ENCODE results near the gene TMEM119.
"Not testable (repeated sequence)": the region's sequence is repeated elsewhere in the genome, so short reads cannot be mapped to it uniquely, and the experiment has no call there.

The TMEM119 gene

GRCh38 chr12:108581311-108582227 is 16.3 kb downstream of the TMEM119 start:
- no peak for DNase-seq

DNA sequence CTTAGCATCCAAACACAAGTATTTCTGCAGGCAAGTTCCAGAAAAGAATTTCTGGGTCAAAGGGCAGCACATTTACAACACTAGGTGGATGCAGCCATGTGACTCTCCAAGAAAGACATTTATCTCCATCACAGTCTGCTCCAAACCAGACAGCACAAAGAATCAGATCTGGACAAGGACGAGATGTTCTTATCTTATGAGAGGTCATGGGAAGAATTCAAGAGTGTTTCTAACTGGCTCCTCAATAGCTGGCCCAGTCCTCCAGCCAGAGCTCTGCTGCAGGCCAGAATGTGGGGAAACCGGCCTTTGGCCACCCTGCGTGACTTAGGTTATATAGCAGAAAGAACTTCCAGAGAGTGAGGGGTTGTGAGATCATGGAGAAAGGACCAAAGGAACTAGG is 17.4 kb downstream of the TMEM119 start:
- no peak for DNase-seq

DNA sequence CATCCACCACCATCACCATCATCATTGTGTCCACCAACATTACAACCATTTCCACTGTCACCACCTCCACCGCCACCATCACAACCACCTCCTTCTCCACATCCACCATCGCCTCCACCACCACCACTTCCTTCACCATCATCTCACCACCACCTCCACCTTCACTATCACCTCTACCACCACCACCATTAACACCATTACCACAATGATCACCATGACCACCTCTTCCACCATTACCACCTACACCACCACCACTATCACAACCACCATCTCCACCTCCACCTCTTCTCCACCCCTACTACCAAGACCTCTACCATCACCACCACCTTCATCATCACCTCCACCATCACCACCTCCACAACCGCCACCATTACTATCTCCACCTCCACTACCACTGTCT is 19.1 kb downstream of the TMEM119 start:
- DNase-seq: no peak

DNA sequence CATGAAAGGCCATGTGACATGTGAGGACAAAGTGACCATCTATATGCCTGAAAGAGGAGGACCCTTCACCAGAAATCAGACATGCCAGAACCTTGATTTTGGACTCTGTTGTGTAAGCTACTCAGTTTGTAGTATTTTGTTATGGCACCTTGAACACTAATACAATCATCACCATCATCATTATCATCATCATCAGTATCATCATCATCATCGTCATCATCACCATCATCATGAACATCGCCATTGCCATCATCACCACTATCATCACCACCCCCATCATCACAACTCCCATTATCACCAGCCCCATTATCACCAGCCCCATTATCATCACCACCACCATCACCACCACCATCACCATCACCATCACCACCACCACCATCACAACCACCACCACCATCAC is 19.6 kb downstream of the TMEM119 start:
- DNase-seq: no peak

DNA sequence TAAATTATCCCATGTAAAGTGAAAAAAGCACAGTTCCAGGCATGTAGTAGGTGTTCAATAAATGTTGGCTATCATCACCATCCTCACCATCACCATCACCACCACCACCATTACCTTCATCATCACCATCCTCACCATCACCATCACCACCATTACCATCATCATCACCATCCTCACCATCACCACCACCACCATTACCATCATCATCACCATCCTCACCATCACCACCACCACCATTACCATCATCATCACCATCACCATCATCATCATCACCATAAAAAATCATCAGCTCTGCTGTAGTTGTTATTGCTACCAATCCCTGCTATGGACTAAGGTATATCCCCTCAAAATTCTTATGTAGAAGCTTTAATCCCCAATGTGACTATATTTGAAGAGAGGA is 20.4 kb downstream of the TMEM119 start:
- no peak for DNase-seq

GRCh38 chr12:108576660-108577234 is 21.1 kb downstream of the TMEM119 start:
- no peak for DNase-seq

- no peak for DNase-seq
Measured at GRCh38 chr12:108575199-108575912, 22.5 kb downstream of the TMEM119 start.

DNA sequence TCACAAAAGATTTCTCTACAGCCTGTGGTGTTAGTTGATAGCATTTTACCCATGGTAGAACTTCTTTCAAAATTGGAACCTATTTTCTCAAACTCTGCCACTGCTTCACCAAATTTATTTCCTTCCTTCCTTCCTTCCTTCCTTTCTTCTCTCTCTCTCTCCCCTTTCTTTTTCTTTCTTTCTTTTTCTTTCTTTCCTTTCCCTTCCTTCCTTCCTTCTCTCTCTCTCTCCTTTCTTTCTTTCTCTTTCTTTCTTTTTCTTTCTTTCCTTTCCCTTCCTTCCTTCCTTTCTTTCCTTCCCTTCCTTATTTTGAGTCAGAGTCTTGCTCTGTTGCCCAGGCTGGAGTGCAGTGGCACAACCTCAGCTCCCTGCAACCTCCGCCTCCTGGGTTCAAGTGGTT is 23.6 kb downstream of the TMEM119 start:
- DNase-seq: not testable (repeated sequence)

GRCh38 chr12:108573317-108573716 is 24.6 kb downstream of the TMEM119 start:
- DNase-seq: no peak

DNA sequence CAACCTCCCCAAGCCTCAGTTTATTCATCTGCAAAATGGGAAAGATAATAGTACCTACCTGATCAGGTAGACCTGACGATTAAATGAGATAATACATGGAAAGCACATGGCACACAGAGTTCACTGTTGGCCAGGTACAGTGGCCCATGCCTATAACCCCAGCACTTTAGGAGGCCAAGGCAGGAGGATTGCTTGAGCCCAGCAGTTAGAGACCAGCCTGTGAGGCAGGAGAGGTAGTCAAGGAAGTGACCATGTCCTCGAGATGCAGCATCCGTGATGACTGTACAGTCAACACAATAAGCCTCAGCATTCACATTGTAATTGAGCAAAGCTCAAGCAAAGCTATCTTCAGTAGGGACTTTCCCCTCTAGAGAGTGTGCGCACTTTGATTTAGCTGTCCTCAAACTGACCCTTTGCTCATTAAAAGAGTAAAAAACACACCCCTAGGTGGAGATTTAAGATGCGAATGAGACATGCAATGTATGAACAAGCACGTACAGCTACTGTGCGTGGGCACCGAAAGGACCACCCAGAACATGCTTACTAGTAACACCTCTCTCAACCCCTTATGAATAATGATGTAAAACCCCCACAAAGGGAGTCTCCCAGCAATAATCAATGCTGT is 25.6 kb downstream of the TMEM119 start:
- no peak for DNase-seq

DNA sequence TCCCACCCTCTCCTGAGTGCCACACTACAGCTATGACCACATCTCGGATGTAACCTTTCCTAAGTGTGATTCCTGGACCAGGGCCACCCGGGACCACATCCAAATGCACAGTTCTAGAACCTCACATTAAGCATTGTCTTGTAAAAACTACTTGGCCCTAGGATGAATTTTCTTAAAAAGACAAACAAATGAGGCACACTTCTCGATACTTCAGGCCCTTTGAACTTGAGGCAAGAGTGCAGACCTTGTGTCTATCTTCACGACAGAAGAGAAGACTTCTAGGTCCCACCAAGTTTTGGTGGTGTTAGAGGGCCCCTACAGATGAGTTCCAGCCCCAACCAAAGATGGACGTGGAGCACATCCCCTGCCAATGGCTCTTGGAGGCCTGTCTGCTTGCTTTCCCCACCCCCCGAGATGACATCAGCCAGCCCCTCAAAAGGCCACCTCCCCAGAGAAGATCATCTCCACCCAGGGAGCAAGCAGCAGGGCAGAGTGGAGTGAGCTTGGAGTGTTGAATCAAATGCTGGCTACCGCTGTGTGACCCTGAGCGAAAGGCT is 26.2 kb downstream of the TMEM119 start:
- no peak for DNase-seq

DNA sequence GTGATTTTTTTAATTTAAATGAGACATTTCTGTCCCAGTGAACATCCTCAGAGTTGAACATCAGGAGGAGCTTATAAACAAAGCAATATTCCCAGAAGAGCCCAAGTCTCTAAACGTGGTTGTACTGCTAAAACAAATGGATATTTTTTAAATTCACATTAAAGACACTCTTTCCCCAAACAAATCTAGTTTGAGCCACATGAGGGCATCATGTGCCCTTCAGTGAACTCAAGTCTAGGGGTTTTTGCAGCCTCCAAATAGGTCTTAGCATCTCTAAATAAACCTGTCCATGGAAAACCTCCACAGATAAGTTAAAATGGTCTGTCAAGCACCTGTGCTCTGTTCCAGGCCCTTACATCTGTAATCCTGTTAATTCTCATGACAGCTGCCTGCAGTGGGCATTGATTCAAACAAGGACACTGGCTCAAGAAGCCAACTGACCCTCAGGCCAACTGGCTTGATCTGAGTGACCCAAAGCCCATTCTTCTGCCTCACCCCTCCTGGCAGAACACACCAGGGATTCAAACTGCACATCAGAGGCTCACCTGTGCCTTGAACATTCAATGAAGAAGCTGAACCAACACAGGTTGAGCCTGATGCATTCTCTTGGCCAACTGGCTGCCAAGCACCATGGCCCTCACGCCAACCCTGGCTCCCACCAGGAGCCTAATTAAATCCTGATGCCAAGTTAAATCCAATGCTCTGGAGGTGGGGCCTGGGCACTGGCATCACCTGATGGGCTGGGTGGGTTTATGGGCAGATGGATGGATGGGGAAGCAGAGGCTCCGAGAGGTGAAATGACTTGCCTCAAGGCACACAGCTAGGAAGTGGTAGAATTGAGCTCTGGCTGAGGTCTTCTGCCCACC is 26.9 kb downstream of the TMEM119 start:
- peak in 1 of 2 experiments; percentile 3 for DNase-seq

DNA sequence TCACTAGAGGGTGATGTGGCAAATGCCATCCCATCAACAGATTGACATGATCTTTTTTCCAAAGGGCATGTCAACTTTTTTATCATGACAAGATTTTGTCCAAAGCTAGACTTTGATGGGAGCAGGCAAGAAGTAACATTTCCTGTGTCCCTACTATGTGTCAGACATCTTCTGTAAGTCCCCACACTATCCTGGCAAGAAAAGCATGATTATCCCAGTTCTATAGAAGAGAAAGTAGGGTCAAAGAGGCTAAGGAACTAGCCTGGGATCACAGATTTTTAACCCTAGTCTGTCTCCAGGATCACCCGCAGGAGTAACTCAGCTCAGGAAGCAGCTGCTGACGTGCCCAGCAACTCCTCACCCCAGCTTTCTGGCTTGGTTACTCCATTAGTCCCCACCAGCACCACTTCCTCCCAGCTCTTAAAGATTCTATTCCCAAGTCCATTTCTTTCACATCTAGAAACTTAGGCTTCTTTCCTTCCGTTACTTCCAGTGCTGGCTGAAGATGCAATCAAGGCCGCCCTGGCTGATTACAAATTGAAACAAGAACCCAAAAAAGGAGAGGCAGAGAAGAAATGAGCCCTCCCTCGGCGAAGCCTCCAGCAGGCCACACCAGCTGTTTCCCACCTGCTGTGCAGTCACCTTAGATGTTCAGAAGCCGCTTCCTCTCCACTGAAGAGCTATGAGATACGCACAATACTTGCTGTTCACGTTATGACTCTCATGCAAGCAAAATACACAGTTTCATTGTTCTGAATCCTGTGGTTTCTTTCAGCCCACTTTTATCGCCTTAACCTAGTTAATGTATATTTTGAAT is 29.3 kb downstream of the TMEM119 start:
- peak in 1 of 2 experiments; percentile 6 for DNase-seq

- no peak for DNase-seq
Measured at GRCh38 chr12:108567406-108568337, 30.2 kb downstream of the TMEM119 start.

- DNase-seq: no peak
Measured at GRCh38 chr12:108566452-108566851, 31.4 kb downstream of the TMEM119 start.

- peak; percentile 90 to 96 for DNase-seq
Measured at GRCh38 chr12:108565976-108566375, 31.9 kb downstream of the TMEM119 start.

- no peak for DNase-seq
Measured at GRCh38 chr12:108565146-108565545, 32.7 kb downstream of the TMEM119 start.

GRCh38 chr12:108564724-108565123 is 33.2 kb downstream of the TMEM119 start:
- DNase-seq: peak in 1 of 2 experiments; percentile 3

DNA sequence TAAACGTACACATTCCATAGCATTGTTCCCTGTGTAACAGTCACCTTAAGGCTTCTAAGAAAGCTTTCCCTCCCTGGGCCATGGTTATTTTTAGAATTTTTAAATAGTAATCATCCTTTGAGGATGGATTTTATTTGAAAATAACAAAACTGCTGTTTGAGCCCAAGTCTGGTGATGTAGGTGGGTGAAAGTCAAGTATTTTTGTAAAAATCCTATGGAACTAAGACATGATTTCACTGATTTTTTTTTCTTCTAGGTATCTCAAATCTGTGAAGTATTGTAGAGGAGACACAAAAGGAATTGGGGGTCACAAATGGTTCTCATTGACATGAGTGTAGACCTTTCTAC is 34.1 kb downstream of the TMEM119 start:
- DNase-seq: no peak
